AG09319 (cell line): ENCODE data around the gene CLTA.

Experiments
- DNase-seq: peaks from one replicate; pipeline ENCODE4 v3.0.0-alpha.2; 2010; ENCODE audit warnings: low read depth; ENCODE audit errors: extremely low read depth
- CTCF ChIP-seq: IDR thresholded peaks from 2 replicates; pipeline ENCODE4 v1.5.1; 2011; ENCODE audit warnings: low read depth, mild to moderate bottlenecking, inconsistent platforms, low read length, moderate library complexity

Gene CLTA

GRCh38 chr9:36190388-36191289 is at the start of gene CLTA:
Gene CLTA, plus strand, starts transcription at chr9:36190921. Its CDS starts 136 bp downstream, at chr9:36191057.
- DNase-seq, result peak; percentile 94
- peak; percentile 64 for TF ChIP-seq CTCF

- peak; percentile 55 for TF ChIP-seq CTCF
- no peak for DNase-seq
These were observed 49.4 kb upstream of the CLTA start for GRCh38 chr9:36141288-36141687.

GRCh38 chr9:36141761-36142160 is 49.0 kb upstream of the CLTA start:
- DNase-seq, result no peak
- no peak for TF ChIP-seq CTCF

GRCh38 chr9:36142510-36143244 is 48.0 kb upstream of the CLTA start:
- no peak for DNase-seq
- no peak for TF ChIP-seq CTCF

- no peak for TF ChIP-seq CTCF
- no peak for DNase-seq
These were observed 47.5 kb upstream of the CLTA start for GRCh38 chr9:36143245-36143641.

- TF ChIP-seq CTCF, result no peak
- DNase-seq, result no peak
These were observed 46.1 kb upstream of the CLTA start for GRCh38 chr9:36144309-36145232.
